Activated CD4-positive, alpha-beta T cell treated with anti-CD3 and anti-CD28 coated beads for 36 hours (primary cell): ENCODE measurements around the gene SLC38A1. TPM values are rescaled to one million over a fixed set of nuclear protein-coding genes. Genes with fewer than 3 reads are reported as not detected.

Source experiments
- ATAC-seq: fragments of 200-7000 bp; cut with Tn5 transposase; one replicate; pipeline ENCODE4 v1.10.0; 2021; ENCODE audit warnings: mild to moderate bottlenecking, moderate library complexity
- CTCF ChIA-PET: fragments of 350-600 bp; sonication (Branson Sonifier 250); formaldehyde crosslinking; loops from one replicate; lab custom pipeline; 2021; ENCODE audit warnings: antibody characterized with exemption; lab: Charles Lee
- POLR2A ChIA-PET: fragments of 350-600 bp; sonication (Branson Sonifier 250); formaldehyde crosslinking; loops from one replicate; lab custom pipeline; 2021; ENCODE audit warnings: antibody characterized with exemption, inconsistent platforms; lab: Charles Lee
- DNase-seq: peaks from one replicate; pipeline ENCODE4 v3.0.0-alpha.2; 2020
- H3K27ac Mint-ChIP-seq: one replicate; pipeline ENCODE4 v1.8.0; 2021; ENCODE audit warnings: mixed read lengths
- H3K27me3 Mint-ChIP-seq: one replicate; pipeline ENCODE4 v1.8.0; 2021; ENCODE audit warnings: mixed read lengths
- H3K36me3 Mint-ChIP-seq: one replicate; pipeline ENCODE4 v1.8.0; 2021; ENCODE audit warnings: low read depth, mixed read lengths
- H3K4me1 Mint-ChIP-seq: one replicate; pipeline ENCODE4 v1.8.0; 2021; ENCODE audit warnings: mixed read lengths
- H3K4me3 Mint-ChIP-seq: one replicate; pipeline ENCODE4 v1.8.0; 2021; ENCODE audit warnings: mild to moderate bottlenecking, moderate library complexity, mixed read lengths
- H3K9me3 Mint-ChIP-seq: one replicate; pipeline ENCODE4 v1.8.0; 2021; ENCODE audit warnings: low read depth, mixed read lengths
- intact Hi-C, 2 experiments: fragments of 100-400 bp; cut with DNase I in 1 of 2; cut with micrococcal nuclease in 1 of 2; formaldehyde crosslinking; loops; one replicate each; pipeline versions ENCODE4 v1.14.2 to v1.15.1; 2022 to 2024; cut with DNase I, micrococcal nuclease
- total RNA-seq, 2 experiments: library from RNA; stranded (reverse); gene quantifications; one replicate each; pipeline ENCODE4 v1.2.3, GENCODE V29; 2021

The SLC38A1 gene
- total RNA-seq, 2 experiments from 2014 or later, result 167 to 180 TPM

- Mint-ChIP-seq H3K9me3 (no peaks in the 10 kb centered on the region), H3K27ac (no peak overlapping the region), H3K4me3 (no peak overlapping the region), H3K27me3 (no peaks in the 10 kb centered on the region), H3K36me3 (peaks cover 17% of the 10 kb centered on the region), H3K4me1 (peaks cover 19% of the 10 kb centered on the region)
- ChIA-PET CTCF (no interaction called here), POLR2A (no interaction called here)
- no peak for ATAC-seq
- DNase-seq, result no peak
- intact Hi-C loops, result loop anchor here (5.0 kb wide), 5 partner anchors 113 to 1547 kb away; partner anchors contain the start of gene ARID2 (in 1 of the 2)
Measured at GRCh38 chr12:46265102-46265501, 3.7 kb downstream of the SLC38A1 start.

GRCh38 chr12:46264057-46264456 is 4.8 kb downstream of the SLC38A1 start:
- intact Hi-C loops, result no loop called here
- ChIA-PET CTCF (interaction anchor here (0.8 to 1.5 kb wide), 4 partner anchors 47 to 110 kb away, joined by 3 to 5 read pairs (median 3); no protein-coding TSS in a partner anchor), POLR2A (interaction anchor here (0.6 to 1.2 kb wide), 4 partner anchors 14 to 49 kb away, joined by 3 to 5 read pairs (median 3); no protein-coding TSS in a partner anchor)
- no peaks in the 10 kb centered on the region for H3K27me3 Mint-ChIP-seq
- DNase-seq (no peak), ATAC-seq (no peak)
- H3K27ac Mint-ChIP-seq, result peak overlapping the region; percentile 85
- peaks cover 19% of the 10 kb centered on the region for H3K4me1 Mint-ChIP-seq
- H3K36me3 Mint-ChIP-seq, result peaks cover 17% of the 10 kb centered on the region
- H3K9me3 Mint-ChIP-seq, result no peaks in the 10 kb centered on the region
- H3K4me3 Mint-ChIP-seq, result peak overlapping the region; percentile 38

GRCh38 chr12:46263140-46264016 is 5.5 kb downstream of the SLC38A1 start:
- POLR2A ChIA-PET, result interaction anchor here (0.6 to 1.2 kb wide), 5 partner anchors 13 to 48 kb away, joined by 3 to 5 read pairs (median 3); no protein-coding TSS in a partner anchor
- Mint-ChIP-seq H3K4me3 (peak overlapping the region; percentile 38), H3K9me3 (no peaks in the 10 kb centered on the region), H3K27ac (peak overlapping the region; percentile 85), H3K36me3 (peaks cover 17% of the 10 kb centered on the region), H3K4me1 (peaks cover 20% of the 10 kb centered on the region), H3K27me3 (no peaks in the 10 kb centered on the region)
- DNase-seq, result no peak
- no peak for ATAC-seq
- CTCF ChIA-PET, result interaction anchor here (0.7 to 1.5 kb wide), 7 partner anchors 18 to 109 kb away, joined by 3 to 5 read pairs (median 3); no protein-coding TSS in a partner anchor
- intact Hi-C loops, result no loop called here

- Mint-ChIP-seq H3K27me3 (no peaks in the 10 kb centered on the region), H3K36me3 (peaks cover 33% of the 10 kb centered on the region), H3K27ac (no peak overlapping the region), H3K4me1 (peaks cover 37% of the 10 kb centered on the region), H3K9me3 (no peaks in the 10 kb centered on the region), H3K4me3 (no peak overlapping the region)
- ChIA-PET CTCF (interaction anchor here (0.6 to 1.0 kb wide), 3 partner anchors 32 to 189 kb away, joined by 3 read pairs; no protein-coding TSS in a partner anchor), POLR2A (interaction anchor here (0.9 kb wide), 1 partner anchor 47 kb away, joined by 3 read pairs; no protein-coding TSS in a partner anchor)
- ATAC-seq, result no peak
- no peak for DNase-seq
- intact Hi-C loops, result no loop called here
Measured at GRCh38 chr12:46261646-46262045, 7.2 kb downstream of the SLC38A1 start.

GRCh38 chr12:46260913-46261476 is 7.8 kb downstream of the SLC38A1 start:
- Mint-ChIP-seq H3K27me3 (no peaks in the 10 kb centered on the region), H3K4me3 (no peak overlapping the region), H3K27ac (no peak overlapping the region), H3K36me3 (peaks cover 37% of the 10 kb centered on the region), H3K4me1 (peaks cover 42% of the 10 kb centered on the region), H3K9me3 (no peaks in the 10 kb centered on the region)
- DNase-seq, result no peak
- intact Hi-C loops, result no loop called here
- POLR2A ChIA-PET, result interaction anchor here (0.6 kb wide), 1 partner anchor 54 kb away, joined by 3 read pairs; no protein-coding TSS in a partner anchor
- CTCF ChIA-PET, result interaction anchor here (1.0 kb wide), 1 partner anchor 188 kb away, joined by 3 read pairs; no protein-coding TSS in a partner anchor
- ATAC-seq, result no peak

GRCh38 chr12:46260124-46260912 is 8.5 kb downstream of the SLC38A1 start:
- CTCF ChIA-PET, result interaction anchor here (0.6 kb wide), 1 partner anchor 278 kb away, joined by 3 read pairs; no protein-coding TSS in a partner anchor

GRCh38 chr12:46259713-46260112 is 9.1 kb downstream of the SLC38A1 start:
- Mint-ChIP-seq H3K27ac (no peak overlapping the region), H3K27me3 (no peaks in the 10 kb centered on the region), H3K4me3 (no peak overlapping the region), H3K4me1 (peaks cover 53% of the 10 kb centered on the region), H3K36me3 (peaks cover 48% of the 10 kb centered on the region), H3K9me3 (no peaks in the 10 kb centered on the region)
- ChIA-PET POLR2A (interaction anchor here (1.2 kb wide), 1 partner anchor 10 kb away, joined by 4 read pairs; no protein-coding TSS in a partner anchor), CTCF (interaction anchor here (0.6 kb wide), 1 partner anchor 277 kb away, joined by 3 read pairs; no protein-coding TSS in a partner anchor)
- intact Hi-C loops, result no loop called here
- no peak for DNase-seq
- no peak for ATAC-seq

More at GRCh38 chr12:46260124-46260912, 8.5 kb downstream of the SLC38A1 start:
- POLR2A ChIA-PET, result interaction anchor here (0.6 to 1.2 kb wide), 2 partner anchors 9 to 53 kb away, joined by 3 to 4 read pairs; no protein-coding TSS in a partner anchor
- ATAC-seq, result no peak
- no peaks in the 10 kb centered on the region for H3K9me3 Mint-ChIP-seq
- no peak overlapping the region for H3K4me3 Mint-ChIP-seq
- intact Hi-C loops, result no loop called here
- no peak overlapping the region for H3K27ac Mint-ChIP-seq
- H3K4me1 Mint-ChIP-seq, result peaks cover 49% of the 10 kb centered on the region
- H3K36me3 Mint-ChIP-seq, result peaks cover 43% of the 10 kb centered on the region
- DNase-seq, result no peak
- no peaks in the 10 kb centered on the region for H3K27me3 Mint-ChIP-seq

GRCh38 chr12:46259071-46259470 is 9.8 kb downstream of the SLC38A1 start:
- Mint-ChIP-seq H3K9me3 (no peaks in the 10 kb centered on the region), H3K4me1 (peaks cover 57% of the 10 kb centered on the region), H3K4me3 (no peak overlapping the region), H3K27ac (no peak overlapping the region), H3K36me3 (peaks cover 52% of the 10 kb centered on the region), H3K27me3 (no peaks in the 10 kb centered on the region)
- intact Hi-C loops, result no loop called here
- no peak for ATAC-seq
- ChIA-PET POLR2A (interaction anchor here (1.2 kb wide), 1 partner anchor 10 kb away, joined by 4 read pairs; no protein-coding TSS in a partner anchor), CTCF (no interaction called here)
- DNase-seq, result no peak

- ChIA-PET POLR2A (no interaction called here), CTCF (interaction anchor here (1.5 kb wide), 1 partner anchor 13 kb away, joined by 4 read pairs; no protein-coding TSS in a partner anchor)
- Mint-ChIP-seq H3K36me3 (peaks cover 55% of the 10 kb centered on the region), H3K27ac (no peak overlapping the region), H3K27me3 (no peaks in the 10 kb centered on the region), H3K9me3 (peaks cover under 1% of the 10 kb centered on the region), H3K4me3 (no peak overlapping the region), H3K4me1 (peaks cover 55% of the 10 kb centered on the region)
- ATAC-seq (no peak), DNase-seq (no peak)
- intact Hi-C loops, result no loop called here
Measured at GRCh38 chr12:46258129-46258528, 10.7 kb downstream of the SLC38A1 start.

- H3K4me3 Mint-ChIP-seq, result no peak overlapping the region
Measured at GRCh38 chr12:46256942-46257341, 11.9 kb downstream of the SLC38A1 start.

More at GRCh38 chr12:46256942-46257341, 11.9 kb downstream of the SLC38A1 start:
- ChIA-PET POLR2A (no interaction called here), CTCF (interaction anchor here (1.1 to 1.5 kb wide), 3 partner anchors 12 to 35 kb away, joined by 3 to 4 read pairs (median 4); no protein-coding TSS in a partner anchor)
- H3K27ac Mint-ChIP-seq, result peak overlapping the region; percentile 66
- peaks cover 53% of the 10 kb centered on the region for H3K4me1 Mint-ChIP-seq
- intact Hi-C loops, result no loop called here
- H3K27me3 Mint-ChIP-seq, result no peaks in the 10 kb centered on the region
- peaks cover 7% of the 10 kb centered on the region for H3K9me3 Mint-ChIP-seq
- peaks cover 59% of the 10 kb centered on the region for H3K36me3 Mint-ChIP-seq
- ATAC-seq (no peak), DNase-seq (no peak)
